ENCODE measurements around the gene THRAP3. TPM values are rescaled to one million over a fixed set of nuclear protein-coding genes. Genes with fewer than 3 reads are reported as not detected.

The THRAP3 gene
- total and polyA plus RNA-seq, 2 donors (not counting 3 experiments of a cell fraction or from before 2014, with no cell fraction given), result 38.0 to 144 TPM

DNA sequence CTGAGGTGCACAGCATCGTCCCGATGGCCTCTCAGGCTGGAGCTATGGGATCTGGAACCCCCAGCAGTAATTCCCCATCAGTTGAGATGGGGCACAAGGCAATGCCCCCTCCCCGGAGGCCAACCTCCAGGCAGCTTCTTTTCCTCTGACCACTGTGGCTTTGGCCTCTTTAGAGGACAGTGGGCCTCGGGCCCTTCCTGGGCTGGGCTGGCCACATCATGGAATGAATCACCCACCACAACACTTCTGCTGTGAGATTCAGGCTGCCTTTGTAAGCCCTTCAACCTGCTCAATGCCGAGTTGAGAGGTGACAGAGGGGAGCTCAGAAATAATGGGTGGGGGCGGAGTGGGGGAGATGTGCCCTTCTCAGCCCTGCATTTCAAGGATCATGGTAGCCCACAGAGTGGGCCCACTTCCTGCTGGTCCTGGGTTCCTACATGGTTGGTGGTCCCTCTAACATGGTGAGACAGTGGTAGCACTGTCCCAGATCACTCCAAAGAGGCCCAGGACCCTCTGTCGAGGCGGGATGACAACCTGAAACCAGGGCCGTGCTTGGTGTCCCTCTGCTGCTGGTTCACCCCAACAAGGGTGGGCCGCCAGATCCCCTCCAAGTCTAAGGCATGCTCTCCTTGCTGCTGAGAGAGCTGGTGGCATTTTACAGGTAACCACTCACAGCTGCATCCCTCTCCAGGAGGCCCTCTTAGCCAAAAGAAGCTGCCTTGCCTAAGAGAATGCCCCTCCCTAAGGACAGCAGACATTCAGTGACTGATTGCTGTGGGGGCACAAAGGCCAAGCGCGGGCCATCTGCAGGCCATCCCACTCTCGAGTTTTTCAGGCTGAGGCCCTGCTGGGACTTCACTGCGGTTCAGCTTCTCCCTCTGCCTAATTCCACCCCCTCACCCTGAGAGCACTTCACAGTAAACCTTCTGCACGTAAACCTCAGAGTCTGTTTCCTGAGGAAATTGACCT is 129.0 kb downstream of the THRAP3 start:
- H3K4me2 ChIP-seq (ENCODE audit: insufficient read depth, low read length), result peak overlapping the region; percentile 23
- H3K9me3 ChIP-seq (replicated peaks; ENCODE audit: control insufficient read depth, insufficient read depth, low read length), result no peaks in the 10 kb centered on the region
- H3K79me2 ChIP-seq (ENCODE audit: control insufficient read depth, insufficient read depth, low read length), result no peaks in the 10 kb centered on the region
- TF ChIP-seq FOS (IDR thresholded peaks at IDR 0.05; ENCODE audit: borderline replicate concordance, insufficient read depth, low read length), result peak; percentile 67
- TF ChIP-seq, protein P1, sequence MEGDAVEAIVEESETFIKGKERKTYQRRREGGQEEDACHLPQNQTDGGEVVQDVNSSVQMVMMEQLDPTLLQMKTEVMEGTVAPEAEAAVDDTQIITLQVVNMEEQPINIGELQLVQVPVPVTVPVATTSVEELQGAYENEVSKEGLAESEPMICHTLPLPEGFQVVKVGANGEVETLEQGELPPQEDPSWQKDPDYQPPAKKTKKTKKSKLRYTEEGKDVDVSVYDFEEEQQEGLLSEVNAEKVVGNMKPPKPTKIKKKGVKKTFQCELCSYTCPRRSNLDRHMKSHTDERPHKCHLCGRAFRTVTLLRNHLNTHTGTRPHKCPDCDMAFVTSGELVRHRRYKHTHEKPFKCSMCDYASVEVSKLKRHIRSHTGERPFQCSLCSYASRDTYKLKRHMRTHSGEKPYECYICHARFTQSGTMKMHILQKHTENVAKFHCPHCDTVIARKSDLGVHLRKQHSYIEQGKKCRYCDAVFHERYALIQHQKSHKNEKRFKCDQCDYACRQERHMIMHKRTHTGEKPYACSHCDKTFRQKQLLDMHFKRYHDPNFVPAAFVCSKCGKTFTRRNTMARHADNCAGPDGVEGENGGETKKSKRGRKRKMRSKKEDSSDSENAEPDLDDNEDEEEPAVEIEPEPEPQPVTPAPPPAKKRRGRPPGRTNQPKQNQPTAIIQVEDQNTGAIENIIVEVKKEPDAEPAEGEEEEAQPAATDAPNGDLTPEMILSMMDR (IDR thresholded peaks at IDR 0.05; ENCODE audit: extremely low read depth in 1 of 2, insufficient read depth in 1 of 2, low read depth in 1 of 2, low read length in 2 of 2), result no peak
- ChIA-PET POLR2A (interaction anchor here (1.2 to 1.5 kb wide), 2 partner anchors 14 to 33 kb away, joined by 3 to 6 read pairs; no protein-coding TSS in a partner anchor), CTCF (interaction anchor here (0.9 to 6.7 kb wide), 8 partner anchors 8 to 218 kb away, joined by 3 to 99 read pairs (median 6); partner anchors contain the start of gene TRAPPC3)
- peak overlapping the region; percentile 89 for H3K27ac ChIP-seq (ENCODE audit: insufficient read depth, low read depth, low read length)
- intact Hi-C loops (cut with micrococcal nuclease) (loop anchor here (1.0 kb wide), 1 partner anchor 16 kb away; no protein-coding TSS in a partner anchor), dilution Hi-C loops (cut with MboI; ENCODE audit: extremely low pct_ligation_motif_present, low sequenced_read_pairs) (no loop called here)
- H3K4me3 ChIP-seq (replicated peaks in 1 of 3; ENCODE audit: insufficient read depth in 1 of 3, low read depth in 1 of 3, low read length in 3 of 3), result no peak overlapping the region
- no peak overlapping the region for H2AFZ ChIP-seq (ENCODE audit: low read depth, low read length)
- peak; percentile 54 for FAIRE-seq
- H3K36me3 ChIP-seq (ENCODE audit: control insufficient read depth in 2 of 2, extremely low read depth in 1 of 2, insufficient read depth in 2 of 2, low read length in 2 of 2), result peaks cover 4 to 27% of the 10 kb centered on the region in 2 experiments
- peaks cover 49% of the 10 kb centered on the region for H3K4me1 ChIP-seq (ENCODE audit: control insufficient read depth, extremely low read depth, insufficient read depth, low read length)
- no peaks in the 10 kb centered on the region for H3K9me1 ChIP-seq (replicated peaks; ENCODE audit: control insufficient read depth, extremely low read depth, insufficient read depth, low read length)
- peak overlapping the region; percentile 6 for H3K9ac ChIP-seq (replicated peaks; ENCODE audit: extremely low read depth, insufficient read depth, low read length)
- no TSS peak for BruUV-seq (replicated peaks)
- H3K27me3 ChIP-seq (ENCODE audit: control insufficient read depth in 2 of 2, insufficient read depth in 2 of 2, low read length in 2 of 2), result no peaks in the 10 kb centered on the region
- DNase-seq (ENCODE audit: low read depth, low spot score), result peak; percentile 38
- no peaks in the 10 kb centered on the region for H4K20me1 ChIP-seq (replicated peaks; ENCODE audit: control insufficient read depth, extremely low read depth, insufficient read depth, low read length)

DNA sequence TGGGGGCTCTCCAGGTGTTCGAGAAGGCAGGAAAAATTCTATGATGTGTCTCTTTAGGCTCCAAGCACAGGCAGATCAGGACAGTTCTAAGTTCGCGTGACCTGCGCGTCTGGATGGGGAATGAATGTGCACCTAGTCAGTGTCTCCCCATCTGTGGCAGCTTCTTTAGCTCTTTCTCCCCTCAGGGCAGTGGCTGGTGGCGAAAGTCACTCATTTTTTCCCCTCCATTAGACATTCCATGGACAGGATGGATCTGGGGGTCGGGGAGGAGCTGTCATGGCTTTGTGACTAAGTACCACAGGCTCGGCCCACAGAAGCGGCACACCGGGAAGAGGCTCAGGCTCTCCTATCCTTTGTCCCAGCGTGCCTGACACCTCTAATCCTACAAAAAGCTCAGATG is 130.2 kb downstream of the THRAP3 start:
- no peaks in the 10 kb centered on the region for H3K9me1 ChIP-seq (replicated peaks; ENCODE audit: control insufficient read depth, extremely low read depth, insufficient read depth, low read length)
- no peaks in the 10 kb centered on the region for H3K79me2 ChIP-seq (ENCODE audit: control insufficient read depth, insufficient read depth, low read length)
- CTCF ChIA-PET, result interaction anchor here (4.8 to 6.7 kb wide), 2 partner anchors 12 to 13 kb away, joined by 63 to 99 read pairs; no protein-coding TSS in a partner anchor
- H4K20me1 ChIP-seq (replicated peaks; ENCODE audit: control insufficient read depth, extremely low read depth, insufficient read depth, low read length), result no peaks in the 10 kb centered on the region
- no peak overlapping the region for H3K4me3 ChIP-seq (replicated peaks in 1 of 3; ENCODE audit: insufficient read depth in 1 of 3, low read depth in 1 of 3, low read length in 3 of 3)
- H2AFZ ChIP-seq (ENCODE audit: low read depth, low read length), result no peak overlapping the region
- H3K9me3 ChIP-seq (replicated peaks; ENCODE audit: control insufficient read depth, insufficient read depth, low read length), result no peaks in the 10 kb centered on the region
- DNase-seq (ENCODE audit: low read depth, low spot score) (no peak), FAIRE-seq (no peak)
- no peak overlapping the region for H3K27ac ChIP-seq (ENCODE audit: insufficient read depth, low read depth, low read length)
- BruUV-seq (replicated peaks), result no TSS peak
- H3K36me3 ChIP-seq (ENCODE audit: control insufficient read depth in 2 of 2, extremely low read depth in 1 of 2, insufficient read depth in 2 of 2, low read length in 2 of 2), result peaks cover 4 to 23% of the 10 kb centered on the region in 2 experiments
- no peak overlapping the region for H3K9ac ChIP-seq (replicated peaks; ENCODE audit: extremely low read depth, insufficient read depth, low read length)
- H3K4me1 ChIP-seq (ENCODE audit: control insufficient read depth, extremely low read depth, insufficient read depth, low read length), result peaks cover 43% of the 10 kb centered on the region
- no peaks in the 10 kb centered on the region for H3K27me3 ChIP-seq (ENCODE audit: control insufficient read depth in 2 of 2, insufficient read depth in 2 of 2, low read length in 2 of 2)
- dilution Hi-C loops (cut with MboI; ENCODE audit: extremely low pct_ligation_motif_present, low sequenced_read_pairs), result no loop called here
- POLR2A ChIA-PET, result no interaction called here
- no peak for TF ChIP-seq JUN (IDR thresholded peaks at IDR 0.05; ENCODE audit: borderline replicate concordance, insufficient read depth, insufficient read length, low read depth)
- no peak for TF ChIP-seq GATA2 (IDR thresholded peaks at IDR 0.05; ENCODE audit: insufficient read depth, insufficient read length, low read depth, low read length)
- TF ChIP-seq, protein P2, sequence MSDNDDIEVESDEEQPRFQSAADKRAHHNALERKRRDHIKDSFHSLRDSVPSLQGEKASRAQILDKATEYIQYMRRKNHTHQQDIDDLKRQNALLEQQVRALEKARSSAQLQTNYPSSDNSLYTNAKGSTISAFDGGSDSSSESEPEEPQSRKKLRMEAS (IDR thresholded peaks at IDR 0.05; ENCODE audit: insufficient read depth, insufficient read length), result no peak
- TF ChIP-seq POLR2A (IDR thresholded peaks at IDR 0.05; ENCODE audit: low read depth, low read length), result no peak
- no peak for TF ChIP-seq POLR2AphosphoS5 (IDR thresholded peaks at IDR 0.05; ENCODE audit: insufficient read depth, low read depth, low read length)
- no peak for TF ChIP-seq MYC (IDR thresholded peaks at IDR 0.05; ENCODE audit: low read depth, low read length)
- TF ChIP-seq EZH2 (IDR thresholded peaks at IDR 0.05; ENCODE audit: borderline replicate concordance, low read depth, low read length, severe bottlenecking), result no peak
- TF ChIP-seq FOS (IDR thresholded peaks at IDR 0.05; ENCODE audit: borderline replicate concordance, insufficient read depth, low read length), result no peak
- TF ChIP-seq, protein P1 (IDR thresholded peaks at IDR 0.05; ENCODE audit: extremely low read depth in 1 of 2, insufficient read depth in 1 of 2, low read depth in 1 of 2, low read length in 2 of 2), result no peak
- H3K4me2 ChIP-seq (ENCODE audit: insufficient read depth, low read length), result no peak overlapping the region
- intact Hi-C loops (cut with micrococcal nuclease), result no loop called here
